Ishikawa (cell line): ENCODE measurements around the gene DSCAML1.

Experiments
- EGR1 ChIP-seq: IDR thresholded peaks from 2 replicates; pipeline ENCODE4 v1.6.1; 2012
- EP300 ChIP-seq: IDR thresholded peaks from 2 replicates; pipeline ENCODE4 v1.6.1; 2012; ENCODE audit warnings: borderline replicate concordance
- FOXM1 ChIP-seq: IDR thresholded peaks from 2 replicates; pipeline ENCODE4 v1.6.1; 2012; ENCODE audit warnings: low read depth, borderline replicate concordance
- MAX ChIP-seq: IDR thresholded peaks from 2 replicates; pipeline ENCODE4 v1.6.1; 2012
- RAD21 ChIP-seq: IDR thresholded peaks from 2 replicates; pipeline ENCODE4 v1.6.1; 2012; ENCODE audit warnings: low read depth
- REST ChIP-seq: IDR thresholded peaks from 2 replicates; pipeline ENCODE4 v1.6.1; 2012; ENCODE audit warnings: low read depth, mild to moderate bottlenecking
- TAF1 ChIP-seq: IDR thresholded peaks from 2 replicates; pipeline ENCODE4 v1.6.1; 2012; ENCODE audit warnings: low read depth, mild to moderate bottlenecking
- TCF12 ChIP-seq: IDR thresholded peaks from 2 replicates; pipeline ENCODE4 v1.6.1; 2012; ENCODE audit warnings: low read depth
- TEAD4 ChIP-seq: IDR thresholded peaks from 2 replicates; pipeline ENCODE4 v1.6.1; 2012
- USF1 ChIP-seq: IDR thresholded peaks from 2 replicates; pipeline ENCODE4 v1.6.1; 2012
- YY1 ChIP-seq: IDR thresholded peaks from 2 replicates; pipeline ENCODE4 v1.6.1; 2012; ENCODE audit warnings: low read depth

GRCh38 chr11:117789241-117789640 is 7.8 kb downstream of the DSCAML1 start:
- TF ChIP-seq EP300 (no peak), FOXM1 (no peak), YY1 (no peak), TEAD4 (no peak), TAF1 (no peak), TCF12 (no peak), REST (no peak), EGR1 (no peak), RAD21 (no peak), MAX (no peak), USF1 (no peak)
